Measurements from ENCODE around the gene VSIG10. TPM values are rescaled to one million over a fixed set of nuclear protein-coding genes. Genes with fewer than 3 reads are reported as not detected.

Gene VSIG10
- total and polyA plus RNA-seq, 2 of the 13 experiments (the other 11 are each of a cell fraction or from before 2014, with no cell fraction given), result 25.6 to 42.5 TPM

DNA sequence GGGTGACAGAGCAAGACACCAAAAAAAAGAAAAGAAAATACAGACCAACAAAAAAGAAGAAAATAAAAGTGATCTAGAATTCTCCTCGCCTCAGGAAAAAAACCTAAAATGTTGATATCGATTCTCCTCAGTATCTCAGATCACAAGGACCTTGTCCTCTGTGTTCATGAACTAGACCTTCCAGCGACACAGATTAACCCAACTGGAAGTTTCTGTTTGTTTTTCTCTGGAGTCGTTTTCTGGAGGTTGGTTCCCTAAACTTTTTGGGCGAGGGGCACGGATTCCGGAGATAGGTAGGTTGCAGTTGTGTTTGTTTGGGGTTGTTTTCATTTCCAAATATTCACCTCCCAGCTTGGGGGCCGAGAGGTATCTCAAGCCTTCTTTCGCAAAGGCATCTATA is 87.9 kb downstream of the VSIG10 start (continued):
- TF ChIP-seq ZNF180 (CRISPR knock-in tag; IDR thresholded peaks at IDR 0.05; ENCODE audit: borderline replicate concordance, low read depth) (no peak), SRY (CRISPR knock-in tag; IDR thresholded peaks at IDR 0.05) (no peak), PITX1 (CRISPR knock-in tag; IDR thresholded peaks at IDR 0.05) (peak; percentile 19; the same call in 1 of the 2 replicates), SIN3B (IDR thresholded peaks at IDR 0.05; ENCODE audit: low read length) (no peak), ZSCAN30 (CRISPR knock-in tag; IDR thresholded peaks at IDR 0.05) (no peak), ZNF616 (CRISPR knock-in tag; IDR thresholded peaks at IDR 0.05; ENCODE audit: low read depth) (no peak), ZNF205 (CRISPR knock-in tag; IDR thresholded peaks at IDR 0.05) (no peak), ZNF20 (CRISPR knock-in tag; IDR thresholded peaks at IDR 0.05) (no peak), ZNF776 (CRISPR knock-in tag; IDR thresholded peaks at IDR 0.05) (no peak), RELA (CRISPR knock-in tag; IDR thresholded peaks at IDR 0.05) (0 out of 2 replicates have a peak, but pooled peaks have one; percentile 4), HNF4A (CRISPR knock-in tag; IDR thresholded peaks at IDR 0.05) (peak; percentile 60)
- TF ChIP-seq, protein P1, sequence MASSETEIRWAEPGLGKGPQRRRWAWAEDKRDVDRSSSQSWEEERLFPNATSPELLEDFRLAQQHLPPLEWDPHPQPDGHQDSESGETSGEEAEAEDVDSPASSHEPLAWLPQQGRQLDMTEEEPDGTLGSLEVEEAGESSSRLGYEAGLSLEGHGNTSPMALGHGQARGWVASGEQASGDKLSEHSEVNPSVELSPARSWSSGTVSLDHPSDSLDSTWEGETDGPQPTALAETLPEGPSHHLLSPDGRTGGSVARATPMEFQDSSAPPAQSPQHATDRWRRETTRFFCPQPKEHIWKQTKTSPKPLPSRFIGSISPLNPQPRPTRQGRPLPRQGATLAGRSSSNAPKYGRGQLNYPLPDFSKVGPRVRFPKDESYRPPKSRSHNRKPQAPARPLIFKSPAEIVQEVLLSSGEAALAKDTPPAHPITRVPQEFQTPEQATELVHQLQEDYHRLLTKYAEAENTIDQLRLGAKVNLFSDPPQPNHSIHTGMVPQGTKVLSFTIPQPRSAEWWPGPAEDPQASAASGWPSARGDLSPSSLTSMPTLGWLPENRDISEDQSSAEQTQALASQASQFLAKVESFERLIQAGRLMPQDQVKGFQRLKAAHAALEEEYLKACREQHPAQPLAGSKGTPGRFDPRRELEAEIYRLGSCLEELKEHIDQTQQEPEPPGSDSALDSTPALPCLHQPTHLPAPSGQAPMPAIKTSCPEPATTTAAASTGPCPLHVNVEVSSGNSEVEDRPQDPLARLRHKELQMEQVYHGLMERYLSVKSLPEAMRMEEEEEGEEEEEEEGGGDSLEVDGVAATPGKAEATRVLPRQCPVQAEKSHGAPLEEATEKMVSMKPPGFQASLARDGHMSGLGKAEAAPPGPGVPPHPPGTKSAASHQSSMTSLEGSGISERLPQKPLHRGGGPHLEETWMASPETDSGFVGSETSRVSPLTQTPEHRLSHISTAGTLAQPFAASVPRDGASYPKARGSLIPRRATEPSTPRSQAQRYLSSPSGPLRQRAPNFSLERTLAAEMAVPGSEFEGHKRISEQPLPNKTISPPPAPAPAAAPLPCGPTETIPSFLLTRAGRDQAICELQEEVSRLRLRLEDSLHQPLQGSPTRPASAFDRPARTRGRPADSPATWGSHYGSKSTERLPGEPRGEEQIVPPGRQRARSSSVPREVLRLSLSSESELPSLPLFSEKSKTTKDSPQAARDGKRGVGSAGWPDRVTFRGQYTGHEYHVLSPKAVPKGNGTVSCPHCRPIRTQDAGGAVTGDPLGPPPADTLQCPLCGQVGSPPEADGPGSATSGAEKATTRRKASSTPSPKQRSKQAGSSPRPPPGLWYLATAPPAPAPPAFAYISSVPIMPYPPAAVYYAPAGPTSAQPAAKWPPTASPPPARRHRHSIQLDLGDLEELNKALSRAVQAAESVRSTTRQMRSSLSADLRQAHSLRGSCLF (CRISPR knock-in tag; IDR thresholded peaks at IDR 0.05; ENCODE audit: borderline replicate concordance), result no peak
